B cell (primary cell): Measurements from ENCODE around the gene IL17REL. TPM values are rescaled to one million over a fixed set of nuclear protein-coding genes. Genes with fewer than 3 reads are reported as not detected.

Source experiments
- ATAC-seq: fragments of 200-7000 bp; cut with Tn5 transposase; one replicate; pipeline ENCODE4 v1.10.0; 2021; ENCODE audit warnings: low read depth, mild to moderate bottlenecking, moderate number of reproducible peaks, moderate library complexity
- CTCF ChIA-PET: fragments of 350-600 bp; sonication (Branson Sonifier 250); formaldehyde crosslinking; loops from one replicate; lab custom pipeline; 2021; ENCODE audit warnings: antibody characterized with exemption, inconsistent platforms; lab: Charles Lee
- POLR2A ChIA-PET: fragments of 350-600 bp; sonication (Branson Sonifier 250); formaldehyde crosslinking; loops from one replicate; lab custom pipeline; 2021; ENCODE audit warnings: antibody characterized with exemption; lab: Charles Lee
- DNase-seq: peaks from one replicate; pipeline ENCODE4 v3.0.0; 2013
- H2AFZ ChIP-seq: 2 replicates; pipeline ENCODE4 v1.6.1; 2012; ENCODE audit warnings: mild to moderate bottlenecking, low read depth, low read length; ENCODE audit not compliant: insufficient read depth, poor library complexity, severe bottlenecking
- H3K27ac ChIP-seq, 2 donors: 1 replicate in 1 of 2; 2 replicates in 1 of 2; pipeline ENCODE4 v1.5.1; 2012 to 2013; ENCODE audit warnings: low read length in 2 of 2, mild to moderate bottlenecking in 2 of 2, moderate library complexity in 1 of 2
- H3K27me3 ChIP-seq, 4 experiments: fragments of 200-600 bp in 1 of 4; sonication (generic) in 1 of 4; replicated peaks in 1 of 4; 1 replicate in 2 of 4; 2 replicates in 2 of 4; pipeline versions ENCODE4 v1.6.1 to v1.7.0; 2013 to 2016; ENCODE audit warnings: low read length in 3 of 4, mild to moderate bottlenecking in 2 of 4, mixed read lengths in 1 of 4, moderate library complexity in 1 of 4; ENCODE audit not compliant: insufficient read depth in 4 of 4, control insufficient read depth in 3 of 4; ENCODE audit errors: control extremely low read depth in 1 of 4
- H3K36me3 ChIP-seq, 2 experiments: replicated peaks in 1 of 2; 1 replicate in 1 of 2; 2 replicates in 1 of 2; pipeline versions ENCODE4 v1.6.1 to v1.7.1; 2013; ENCODE audit warnings: low read length in 1 of 2; ENCODE audit not compliant: insufficient read depth in 2 of 2, control insufficient read depth in 1 of 2; ENCODE audit errors: control extremely low read depth in 1 of 2, extremely low read depth in 1 of 2
- H3K4me1 ChIP-seq, 2 donors: fragments of 200-600 bp in 1 of 2; sonication (generic) in 1 of 2; 1 replicate in 1 of 2; 2 replicates in 1 of 2; pipeline versions ENCODE4 v1.5.1 to v1.6.1; 2013 to 2017; ENCODE audit warnings: low read length in 2 of 2; ENCODE audit not compliant: control insufficient read depth in 2 of 2, insufficient read depth in 2 of 2
- H3K4me2 ChIP-seq: replicated peaks from 2 replicates; pipeline ENCODE3; 2012; ENCODE audit warnings: mild to moderate bottlenecking, low read depth, low read length; ENCODE audit not compliant: poor library complexity, severe bottlenecking
- H3K4me3 ChIP-seq, 5 experiments: fragments of 200-600 bp in 1 of 5; sonication (generic) in 1 of 5; 1 replicate in 3 of 5; 2 replicates in 2 of 5; pipeline versions ENCODE4 v1.5.1 to v1.7.0; 2011 to 2016; ENCODE audit warnings: low read length in 4 of 5, mild to moderate bottlenecking in 4 of 5, low read depth in 2 of 5, control low read depth in 1 of 5, moderate library complexity in 1 of 5; ENCODE audit not compliant: insufficient read depth in 1 of 5; ENCODE audit errors: control extremely low read depth in 1 of 5, extremely low read depth in 1 of 5
- H3K79me2 ChIP-seq: fragments of 200-600 bp; sonication (generic); one replicate; pipeline ENCODE4 v1.6.0; 2016; ENCODE audit warnings: low read length; ENCODE audit not compliant: control insufficient read depth, insufficient read depth
- H3K9ac ChIP-seq: fragments of 200-600 bp; sonication (generic); 2 replicates; pipeline ENCODE4 v1.6.1; 2017; ENCODE audit warnings: mild to moderate bottlenecking, low read length, moderate library complexity
- H3K9me3 ChIP-seq, 3 donors: one replicate each; pipeline versions ENCODE4 v1.6.1 to v1.7.1; 2013; ENCODE audit warnings: low read length in 2 of 3; ENCODE audit not compliant: control insufficient read depth in 2 of 3, insufficient read depth in 1 of 3; ENCODE audit errors: control extremely low read depth in 1 of 3
- H4K20me1 ChIP-seq: 2 replicates; pipeline ENCODE4 v1.6.0; 2012; ENCODE audit warnings: mild to moderate bottlenecking, low read length; ENCODE audit not compliant: insufficient read depth, control insufficient read depth, poor library complexity, severe bottlenecking
- H3K27ac Mint-ChIP-seq: one replicate; pipeline ENCODE4 v1.8.0; 2021; ENCODE audit warnings: mixed read lengths
- H3K27me3 Mint-ChIP-seq: one replicate; pipeline ENCODE4 v1.8.0; 2021; ENCODE audit warnings: mixed read lengths
- H3K4me1 Mint-ChIP-seq: one replicate; pipeline ENCODE4 v1.8.0; 2021; ENCODE audit warnings: mixed read lengths
- H3K4me3 Mint-ChIP-seq: one replicate; pipeline ENCODE4 v1.8.0; 2021; ENCODE audit warnings: mixed read lengths
- H3K9me3 Mint-ChIP-seq: one replicate; pipeline ENCODE4 v1.8.0; 2022; ENCODE audit warnings: mixed read lengths; ENCODE audit not compliant: insufficient read depth
- EZH2 ChIP-seq: IDR thresholded peaks from 2 replicates; pipeline ENCODE4 v1.6.1; 2012; ENCODE audit warnings: borderline replicate concordance, low read depth, mild to moderate bottlenecking, moderate library complexity, low read length; ENCODE audit not compliant: insufficient read depth, poor library complexity, severe bottlenecking
- WGBS: methylation state at CpG from one replicate; pipeline ENCODE4 v1.1.5; 2013; ENCODE audit warnings: missing lambda C conversion rate; ENCODE audit not compliant: insufficient coverage; 5-methylcytosine and 5-hydroxymethylcytosine counted together
- intact Hi-C: fragments of 100-400 bp; cut with micrococcal nuclease; formaldehyde crosslinking; loops from one replicate; pipeline ENCODE4 v1.10.0; 2022
- polyA plus RNA-seq: library from polyadenylated mRNA; depleted of rRNA; stranded (reverse); fragments of >200 nt; gene quantifications from 2 replicates; pipeline ENCODE4 v1.2.3, GENCODE V29; 2012
- total RNA-seq, 2 donors: library from RNA; stranded (reverse); fragments of 120-200 nt in 1 of 2; gene quantifications; 1 replicate in 1 of 2; 2 replicates in 1 of 2; pipeline versions ENCODE4 v1.2.3 to v1.2.4, GENCODE V29; 2013 to 2022
- TF ChIP-seq, protein P1 (sequence below): fragments of 200-600 bp; IDR thresholded peaks from one replicate; pipeline ENCODE4 v1.8.0; 2022; ENCODE audit warnings: antibody characterized with exemption, mild to moderate bottlenecking

The IL17REL gene
- total and polyA plus RNA-seq, 2 donors (not counting 1 experiment from before 2014, with no cell fraction given): 0.09 to 0.10 TPM

DNA sequence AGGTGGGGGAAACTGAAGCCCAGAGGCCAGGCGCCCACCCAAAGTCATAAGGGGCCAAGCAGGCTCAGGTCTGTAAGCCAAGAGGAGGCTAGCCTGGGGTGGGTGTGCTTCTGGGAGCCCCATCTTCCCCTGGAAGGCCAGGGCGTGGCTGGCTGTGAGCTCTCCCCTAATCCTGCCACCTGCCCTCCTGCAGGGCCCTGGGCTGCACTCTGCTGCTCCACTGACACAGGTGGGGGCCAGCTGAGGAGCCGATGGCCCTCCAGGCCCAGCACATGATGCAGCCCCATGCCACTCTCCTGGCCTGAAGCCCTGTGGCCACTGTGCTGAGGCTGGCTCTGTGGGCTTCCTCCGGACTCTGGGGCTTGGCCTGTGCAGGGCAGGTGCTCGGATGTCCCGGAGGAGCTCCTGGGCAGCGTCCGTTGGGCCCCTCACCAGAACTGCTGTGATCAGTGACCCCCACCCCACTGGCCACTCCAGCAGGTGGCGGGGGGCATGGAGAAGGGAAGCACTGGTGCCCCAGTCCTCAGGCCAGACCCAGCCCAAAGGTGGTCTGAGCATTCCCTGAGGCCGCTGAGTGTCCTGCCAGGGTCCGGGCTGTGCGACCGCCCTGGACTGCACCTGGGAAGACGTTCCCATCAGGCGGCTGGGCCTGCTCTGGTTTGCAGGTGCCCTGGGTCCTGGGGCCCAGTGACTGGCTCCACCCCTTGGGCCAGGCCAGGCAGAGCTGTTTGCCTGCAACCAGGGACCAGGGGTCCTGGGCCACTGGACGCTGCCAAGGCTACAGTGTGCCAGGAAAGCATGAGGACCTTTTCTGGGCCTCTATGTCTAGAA, 43.5 kb downstream of the IL17REL start:
- H3K27ac Mint-ChIP-seq: no peak overlapping the region
- CTCF ChIA-PET: interaction anchor here (3.6 to 4.4 kb wide), 2 partner anchors 38 to 61 kb away, joined by 14 to 37 read pairs; no protein-coding TSS in a partner anchor
- intact Hi-C loops: no loop called here
- Histone ChIP-seq H3K9ac (no peak overlapping the region), H3K4me1 (peaks cover 42 to 57% of the 10 kb centered on the region in 2 donors), H3K9me3 (no peaks in the 10 kb centered on the region), H2AFZ (no peak overlapping the region), H3K4me2 (no peak overlapping the region), H3K27ac (no peak overlapping the region), H3K36me3 (peaks cover 0 to 10% of the 10 kb centered on the region in 2 experiments), H3K4me3 (no peak overlapping the region), H3K79me2 (peaks cover 6% of the 10 kb centered on the region), H4K20me1 (peaks cover 48% of the 10 kb centered on the region), H3K27me3 (no peaks in the 10 kb centered on the region)
- TF ChIP-seq EZH2: no peak
- TF ChIP-seq, protein P1, sequence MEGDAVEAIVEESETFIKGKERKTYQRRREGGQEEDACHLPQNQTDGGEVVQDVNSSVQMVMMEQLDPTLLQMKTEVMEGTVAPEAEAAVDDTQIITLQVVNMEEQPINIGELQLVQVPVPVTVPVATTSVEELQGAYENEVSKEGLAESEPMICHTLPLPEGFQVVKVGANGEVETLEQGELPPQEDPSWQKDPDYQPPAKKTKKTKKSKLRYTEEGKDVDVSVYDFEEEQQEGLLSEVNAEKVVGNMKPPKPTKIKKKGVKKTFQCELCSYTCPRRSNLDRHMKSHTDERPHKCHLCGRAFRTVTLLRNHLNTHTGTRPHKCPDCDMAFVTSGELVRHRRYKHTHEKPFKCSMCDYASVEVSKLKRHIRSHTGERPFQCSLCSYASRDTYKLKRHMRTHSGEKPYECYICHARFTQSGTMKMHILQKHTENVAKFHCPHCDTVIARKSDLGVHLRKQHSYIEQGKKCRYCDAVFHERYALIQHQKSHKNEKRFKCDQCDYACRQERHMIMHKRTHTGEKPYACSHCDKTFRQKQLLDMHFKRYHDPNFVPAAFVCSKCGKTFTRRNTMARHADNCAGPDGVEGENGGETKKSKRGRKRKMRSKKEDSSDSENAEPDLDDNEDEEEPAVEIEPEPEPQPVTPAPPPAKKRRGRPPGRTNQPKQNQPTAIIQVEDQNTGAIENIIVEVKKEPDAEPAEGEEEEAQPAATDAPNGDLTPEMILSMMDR: no peak
- WGBS: 97% methylated on average over 16 of the region's 16 CpGs
- H3K27me3 Mint-ChIP-seq: no peaks in the 10 kb centered on the region
- DNase-seq (peak; percentile 46), ATAC-seq (no peak)
- no peaks in the 10 kb centered on the region for H3K9me3 Mint-ChIP-seq
- POLR2A ChIA-PET: interaction anchor here (0.7 to 3.3 kb wide), 2 partner anchors 8 to 33 kb away, joined by 3 to 43 read pairs; partner anchors contain the start of gene PIM3
- H3K4me1 Mint-ChIP-seq: peaks cover 50% of the 10 kb centered on the region
- no peak overlapping the region for H3K4me3 Mint-ChIP-seq

DNA sequence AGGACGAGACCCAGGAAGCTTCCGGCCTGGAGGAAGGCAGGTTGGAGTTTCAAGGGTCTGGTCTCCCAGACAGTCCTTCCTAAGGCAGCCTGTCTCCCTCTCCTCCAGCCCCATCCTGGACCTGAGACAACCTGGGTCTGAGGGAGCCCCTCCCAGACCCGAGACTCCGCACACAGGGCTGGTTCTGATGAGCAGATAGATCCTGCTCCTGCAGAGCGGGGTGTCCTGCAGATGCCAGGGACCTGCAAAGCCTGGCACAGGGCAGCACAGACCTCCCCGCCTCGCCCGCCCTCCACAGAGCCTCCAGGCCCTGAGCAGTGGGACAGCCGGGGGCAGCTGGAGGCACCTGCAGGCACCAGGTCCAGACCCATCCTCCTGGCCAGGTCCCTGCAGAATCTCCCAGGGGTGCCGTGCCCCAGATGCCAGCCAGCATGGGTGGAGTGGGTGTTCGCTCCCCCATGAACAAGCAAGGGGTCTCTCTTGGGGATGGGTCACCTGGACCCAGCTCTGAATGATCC, 44.2 kb downstream of the IL17REL start:
- 95% methylated on average over 9 of the region's 11 CpGs for WGBS
- Mint-ChIP-seq H3K27ac (no peak overlapping the region), H3K27me3 (no peaks in the 10 kb centered on the region), H3K4me3 (no peak overlapping the region), H3K9me3 (no peaks in the 10 kb centered on the region), H3K4me1 (peaks cover 56% of the 10 kb centered on the region)
- H3K9me3 ChIP-seq: no peaks in the 10 kb centered on the region
- no peak overlapping the region for H3K27ac ChIP-seq
- H3K4me2 ChIP-seq: no peak overlapping the region
- intact Hi-C loops: no loop called here
- ATAC-seq (no peak), DNase-seq (peak; percentile 47)
- TF ChIP-seq, protein P1: no peak
- no peak for TF ChIP-seq EZH2
- peaks cover 8% of the 10 kb centered on the region for H3K79me2 ChIP-seq
- no peak overlapping the region for H2AFZ ChIP-seq
- peaks cover 55% of the 10 kb centered on the region for H4K20me1 ChIP-seq
- peaks cover 0 to 16% of the 10 kb centered on the region in 2 experiments for H3K36me3 ChIP-seq
- peaks cover 46 to 61% of the 10 kb centered on the region in 2 donors for H3K4me1 ChIP-seq
- H3K9ac ChIP-seq: no peak overlapping the region
- no peak overlapping the region for H3K4me3 ChIP-seq
- H3K27me3 ChIP-seq: no peaks in the 10 kb centered on the region
- CTCF ChIA-PET: interaction anchor here (2.6 to 4.4 kb wide), 3 partner anchors 25 to 62 kb away, joined by 14 to 37 read pairs (median 16); no protein-coding TSS in a partner anchor
- POLR2A ChIA-PET: interaction anchor here (0.7 to 3.4 kb wide), 3 partner anchors 32 to 35 kb away, joined by 3 to 16 read pairs (median 12); no protein-coding TSS in a partner anchor
